ENCODE data around the gene AXDND1.

- no peak for TF ChIP-seq CTCF (conservative IDR thresholded peaks at IDR 0.05; ENCODE audit: low read depth in 2 of 2)
- TF ChIP-seq JUNB (IDR thresholded peaks at IDR 0.05; ENCODE audit: unreplicated experiment) = no peak
- no peak for TF ChIP-seq REST (IDR thresholded peaks at IDR 0.05; ENCODE audit: unreplicated experiment)
Measured at GRCh38 chr1:179509384-179509783, 143.6 kb downstream of the AXDND1 start.

Data from GM23338 (cell line).